H1 (cell line): ENCODE results near the gene MED12L.

ENCODE experiments used
- CBX8 ChIP-seq: fragments of 300-800, 300-1000 bp; sonication (generic); IDR thresholded peaks from 2 replicates; pipeline ENCODE4 v1.7.1; 2016; ENCODE audit warnings: low read depth, low read length, borderline replicate concordance
- CHD1 ChIP-seq: IDR thresholded peaks from 2 replicates; pipeline ENCODE4 v1.6.1; 2012; ENCODE audit warnings: low read depth, low read length, improper control_type of control experiment
- EGR1 ChIP-seq: IDR thresholded peaks from 2 replicates; pipeline ENCODE4 v1.6.1; 2011; ENCODE audit warnings: low read depth, low read length, borderline replicate concordance
- EP300 ChIP-seq, 2 experiments: IDR thresholded peaks; 1 replicate in 1 of 2; 2 replicates in 1 of 2; pipeline ENCODE4 v1.6.1; 2011 to 2012; ENCODE audit warnings: low read depth in 2 of 2, low read length in 2 of 2, mild to moderate bottlenecking in 2 of 2, borderline replicate concordance in 1 of 2, inconsistent platforms in 1 of 2, moderate library complexity in 1 of 2
- EZH2 ChIP-seq: fragments of 200-600 bp; sonication (generic); IDR thresholded peaks from 2 replicates; pipeline ENCODE4 v1.7.1; 2012; ENCODE audit warnings: low read depth, mild to moderate bottlenecking, moderate library complexity, low read length, inconsistent platforms; ENCODE audit not compliant: severe bottlenecking
- POLR2A ChIP-seq, 2 experiments: IDR thresholded peaks; 1 replicate in 1 of 2; 2 replicates in 1 of 2; pipeline ENCODE4 v1.6.1; 2011; ENCODE audit warnings: low read depth in 2 of 2, low read length in 2 of 2, mild to moderate bottlenecking in 2 of 2; ENCODE audit errors: control extremely low read depth in 1 of 2
- RBBP5 ChIP-seq: IDR thresholded peaks from 2 replicates; pipeline ENCODE4 v1.7.1; 2012; ENCODE audit warnings: low read depth, mild to moderate bottlenecking, inconsistent platforms, low read length, moderate library complexity, borderline replicate concordance
- RNF2 ChIP-seq: fragments of 200-900, 300-1000 bp; sonication (generic); IDR thresholded peaks from 2 replicates; pipeline ENCODE4 v1.7.1; 2016; ENCODE audit warnings: borderline replicate concordance, low read depth, mild to moderate bottlenecking, antibody characterized with exemption, low read length; ENCODE audit not compliant: poor library complexity, severe bottlenecking; ENCODE audit errors: missing control alignments
- TAF1 ChIP-seq: IDR thresholded peaks from 2 replicates; pipeline ENCODE4 v1.6.1; 2011; ENCODE audit warnings: mild to moderate bottlenecking, low read depth, low read length
- TEAD4 ChIP-seq: IDR thresholded peaks from 2 replicates; pipeline ENCODE4 v1.6.1; 2012; ENCODE audit warnings: low read depth, low read length, inconsistent platforms, mixed read lengths
- TF ChIP-seq, protein P1 (sequence below), 3 experiments: IDR thresholded peaks; 1 replicate in 2 of 3; 2 replicates in 1 of 3; pipeline versions ENCODE4 v1.5.1 to v1.6.1; 2011; ENCODE audit warnings: low read length in 3 of 3, mild to moderate bottlenecking in 3 of 3, inconsistent platforms in 2 of 3, low read depth in 1 of 3, moderate library complexity in 1 of 3; ENCODE audit not compliant: insufficient read depth in 1 of 3; ENCODE audit errors: control extremely low read depth in 1 of 3
- TF ChIP-seq, protein P2 (sequence below): IDR thresholded peaks from 2 replicates; pipeline ENCODE4 v1.6.1; 2012; ENCODE audit warnings: inconsistent platforms

DNA sequence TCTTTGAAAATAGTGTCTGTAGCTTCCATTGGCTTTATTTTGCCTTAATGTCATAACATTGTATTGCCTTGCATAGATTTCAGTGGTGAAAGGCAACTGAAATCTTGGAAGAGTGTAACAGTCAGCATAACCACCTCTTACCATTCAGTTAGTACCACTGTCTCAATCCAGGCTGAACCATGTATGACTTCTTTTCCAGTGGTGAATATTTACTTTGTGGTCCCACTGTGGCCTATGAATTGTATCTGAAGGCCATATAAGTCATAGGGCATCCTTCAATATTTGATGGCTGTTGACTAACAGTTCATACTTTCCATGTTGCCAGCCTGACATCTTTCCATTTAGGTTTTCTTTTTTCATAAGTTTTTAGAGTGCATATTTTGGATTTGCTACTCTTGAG, 38.4 kb downstream of the MED12L start:
- TF ChIP-seq RNF2 (no peak), CBX8 (no peak), TAF1 (no peak), EP300 (IDR thresholded peaks at IDR 0.05; ENCODE audit: borderline replicate concordance in 1 of 2, low read depth in 2 of 2, low read length in 2 of 2) (no peak), TEAD4 (no peak), RBBP5 (no peak), CHD1 (no peak), EZH2 (no peak), EGR1 (no peak), POLR2A (IDR thresholded peaks at IDR 0.05; ENCODE audit: control extremely low read depth in 1 of 2, low read depth in 2 of 2, low read length in 2 of 2) (no peak)
- TF ChIP-seq, protein P1, sequence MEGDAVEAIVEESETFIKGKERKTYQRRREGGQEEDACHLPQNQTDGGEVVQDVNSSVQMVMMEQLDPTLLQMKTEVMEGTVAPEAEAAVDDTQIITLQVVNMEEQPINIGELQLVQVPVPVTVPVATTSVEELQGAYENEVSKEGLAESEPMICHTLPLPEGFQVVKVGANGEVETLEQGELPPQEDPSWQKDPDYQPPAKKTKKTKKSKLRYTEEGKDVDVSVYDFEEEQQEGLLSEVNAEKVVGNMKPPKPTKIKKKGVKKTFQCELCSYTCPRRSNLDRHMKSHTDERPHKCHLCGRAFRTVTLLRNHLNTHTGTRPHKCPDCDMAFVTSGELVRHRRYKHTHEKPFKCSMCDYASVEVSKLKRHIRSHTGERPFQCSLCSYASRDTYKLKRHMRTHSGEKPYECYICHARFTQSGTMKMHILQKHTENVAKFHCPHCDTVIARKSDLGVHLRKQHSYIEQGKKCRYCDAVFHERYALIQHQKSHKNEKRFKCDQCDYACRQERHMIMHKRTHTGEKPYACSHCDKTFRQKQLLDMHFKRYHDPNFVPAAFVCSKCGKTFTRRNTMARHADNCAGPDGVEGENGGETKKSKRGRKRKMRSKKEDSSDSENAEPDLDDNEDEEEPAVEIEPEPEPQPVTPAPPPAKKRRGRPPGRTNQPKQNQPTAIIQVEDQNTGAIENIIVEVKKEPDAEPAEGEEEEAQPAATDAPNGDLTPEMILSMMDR (IDR thresholded peaks at IDR 0.05; ENCODE audit: control extremely low read depth in 1 of 3, insufficient read depth in 1 of 3, low read depth in 1 of 3, low read length in 3 of 3): no peak
- TF ChIP-seq, protein P2, sequence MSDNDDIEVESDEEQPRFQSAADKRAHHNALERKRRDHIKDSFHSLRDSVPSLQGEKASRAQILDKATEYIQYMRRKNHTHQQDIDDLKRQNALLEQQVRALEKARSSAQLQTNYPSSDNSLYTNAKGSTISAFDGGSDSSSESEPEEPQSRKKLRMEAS: no peak
